H1 (cell line): Measurements from ENCODE around the gene SVIP. TPM values are rescaled to one million over a fixed set of nuclear protein-coding genes. Genes with fewer than 3 reads are reported as not detected.

ENCODE experiments used
- HDAC6 ChIP-seq: IDR thresholded peaks from one replicate; pipeline ENCODE4 v1.7.1; 2012; ENCODE audit warnings: low read depth, mild to moderate bottlenecking, inconsistent platforms, low read length, moderate library complexity
- MAX ChIP-seq: IDR thresholded peaks from 2 replicates; pipeline ENCODE4 v1.6.1; 2012; ENCODE audit warnings: inconsistent platforms
- POLR2AphosphoS5 ChIP-seq: IDR thresholded peaks from 2 replicates; pipeline ENCODE4 v1.6.1; 2011; ENCODE audit warnings: low read depth, low read length
- RAD21 ChIP-seq, 2 experiments: IDR thresholded peaks in 1 of 2; conservative IDR thresholded peaks in 1 of 2; 2 replicates each; pipeline ENCODE4 v1.6.1; 2011; ENCODE audit warnings: low read depth in 2 of 2, low read length in 2 of 2, improper control_type of control experiment in 1 of 2, inconsistent platforms in 1 of 2, mild to moderate bottlenecking in 1 of 2, moderate library complexity in 1 of 2
- RNF2 ChIP-seq: fragments of 200-900, 300-1000 bp; sonication (generic); IDR thresholded peaks from 2 replicates; pipeline ENCODE4 v1.7.1; 2016; ENCODE audit warnings: borderline replicate concordance, low read depth, mild to moderate bottlenecking, antibody characterized with exemption, low read length; ENCODE audit not compliant: poor library complexity, severe bottlenecking; ENCODE audit errors: missing control alignments
- SP4 ChIP-seq: IDR thresholded peaks from 2 replicates; pipeline ENCODE4 v1.6.1; 2012; ENCODE audit warnings: low read length, inconsistent platforms
- polyA plus RNA-seq, 7 experiments: library from polyadenylated mRNA; depleted of rRNA in 3 of 7; stranded (reverse) in 5 of 7; unstranded in 2 of 7; fragments of >200 nt in 5 of 7; fragments of 200-250 nt in 2 of 7; gene quantifications; 1 replicate in 5 of 7; 2 replicates in 1 of 7; 4 replicates in 1 of 7; pipeline versions ENCODE4 v1.2.1 to v1.2.3, GENCODE V29; 2011 to 2013; ENCODE audit warnings: missing spikeins in 2 of 7, mixed read lengths in 2 of 7
- total RNA-seq: library from RNA; stranded (reverse); fragmentation: NEBNext Ultra II Directional; extraction: Animal tissue kit (Norgen Biotek cat#: 25700); gene quantifications from 2 replicates; pipeline ENCODE4 v1.2.1, GENCODE V29; 2021

SVIP gene
- total and polyA plus RNA-seq, 2 of the 8 experiments (the other 6 are each of a cell fraction or from before 2014, with no cell fraction given), result 1.2 to 11.4 TPM

DNA sequence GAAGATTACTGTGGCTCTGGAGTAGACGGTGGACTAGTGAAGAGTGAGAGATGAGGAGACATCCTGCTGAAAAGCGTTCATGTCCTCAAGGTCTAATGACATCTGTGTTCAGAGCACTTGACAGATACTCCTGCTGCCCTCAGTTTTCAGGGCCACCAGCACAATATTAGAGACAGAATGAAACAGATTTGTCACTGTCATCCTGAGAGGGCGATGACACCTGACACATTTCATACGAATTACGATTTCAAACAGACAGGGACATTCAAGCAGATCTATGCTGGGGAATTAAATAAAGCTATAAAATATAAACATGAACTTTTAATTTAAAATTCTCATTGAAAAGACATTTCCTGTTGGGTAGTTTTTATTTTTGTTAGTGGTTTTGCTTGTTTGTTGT lies 29.1 kb downstream of the SVIP start (continued):
- TF ChIP-seq RAD21 (IDR thresholded peaks at IDR 0.05 in 1 of 2, conservative IDR thresholded peaks at IDR 0.05 in 1 of 2; ENCODE audit: low read depth in 2 of 2, low read length in 2 of 2), result no peak
- no peak for TF ChIP-seq SP4
- TF ChIP-seq POLR2AphosphoS5, result no peak
- no peak for TF ChIP-seq HDAC6
- TF ChIP-seq RNF2, result no peak
- no peak for TF ChIP-seq MAX
- TF ChIP-seq, all 59 proteins: peak for 0
